Measurements from ENCODE around the gene GSG1L. TPM values are rescaled to one million over a fixed set of nuclear protein-coding genes. Genes with fewer than 3 reads are reported as not detected.

The GSG1L gene
- polyA plus RNA-seq, 3 donors: not detected

DNA sequence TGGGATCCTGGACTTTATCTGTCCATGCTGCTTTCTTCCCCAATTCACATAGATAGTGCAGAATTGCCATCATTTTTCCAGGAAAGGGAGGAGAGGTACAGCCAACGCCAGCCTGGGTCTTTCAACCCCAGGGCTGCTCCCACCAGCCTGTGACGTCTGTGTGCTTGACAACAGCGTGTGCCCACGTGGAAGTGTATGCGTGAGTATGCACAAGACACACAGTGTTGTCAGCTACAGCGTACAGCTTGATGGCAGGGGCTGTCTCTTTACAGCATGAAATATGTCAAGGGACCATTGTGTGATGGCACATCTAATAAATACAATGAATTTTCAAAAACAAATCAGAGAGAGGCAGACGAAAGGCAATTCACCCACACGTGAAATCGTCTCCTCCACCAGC, 62.3 kb downstream of the GSG1L start:
- Histone ChIP-seq H2AFZ (ENCODE audit: insufficient read depth, low read depth, low read length, poor library complexity, severe bottlenecking) (no peak overlapping the region), H4K20me1 (ENCODE audit: insufficient read depth, low read length) (no peaks in the 10 kb centered on the region), H3K27me3 (ENCODE audit: control insufficient read depth in 2 of 2, insufficient read depth in 2 of 2, low read length in 2 of 2) (no peaks in the 10 kb centered on the region), H3K9ac (ENCODE audit: insufficient read depth, low read length, poor library complexity, severe bottlenecking) (no peak overlapping the region), H3K4me2 (replicated peaks; ENCODE audit: extremely low read depth, low read length, poor library complexity, severe bottlenecking) (no peak overlapping the region), H3K9me3 (replicated peaks in 1 of 2; ENCODE audit: control insufficient read depth in 1 of 2, insufficient read depth in 1 of 2, low read length in 2 of 2) (no peaks in the 10 kb centered on the region), H3K4me1 (ENCODE audit: control insufficient read depth in 1 of 2, insufficient read depth in 2 of 2, low read length in 2 of 2) (no peaks in the 10 kb centered on the region), H3K79me2 (ENCODE audit: insufficient read depth, low read length) (no peaks in the 10 kb centered on the region), H3K4me3 (replicated peaks in 1 of 3; ENCODE audit: low read depth in 2 of 3, low read length in 3 of 3) (no peak overlapping the region), H3K36me3 (replicated peaks in 1 of 2; ENCODE audit: control insufficient read depth in 1 of 2, insufficient read depth in 2 of 2, low read length in 2 of 2) (no peaks in the 10 kb centered on the region), H3K27ac (ENCODE audit: low read depth in 1 of 2, low read length in 2 of 2) (no peak overlapping the region)
- Mint-ChIP-seq H3K4me3 (no peak overlapping the region), H3K36me3 (no peaks in the 10 kb centered on the region), H3K27ac (no peak overlapping the region), H3K27me3 (ENCODE audit: low read depth in 3 of 3) (peaks cover 0 to 3% (median 0%) of the 10 kb centered on the region in 3 donors), H3K9me3 (peaks cover 0 to 3% (median 0%) of the 10 kb centered on the region in 7 donors), H3K4me1 (no peaks in the 10 kb centered on the region)
- TF ChIP-seq, protein P1, sequence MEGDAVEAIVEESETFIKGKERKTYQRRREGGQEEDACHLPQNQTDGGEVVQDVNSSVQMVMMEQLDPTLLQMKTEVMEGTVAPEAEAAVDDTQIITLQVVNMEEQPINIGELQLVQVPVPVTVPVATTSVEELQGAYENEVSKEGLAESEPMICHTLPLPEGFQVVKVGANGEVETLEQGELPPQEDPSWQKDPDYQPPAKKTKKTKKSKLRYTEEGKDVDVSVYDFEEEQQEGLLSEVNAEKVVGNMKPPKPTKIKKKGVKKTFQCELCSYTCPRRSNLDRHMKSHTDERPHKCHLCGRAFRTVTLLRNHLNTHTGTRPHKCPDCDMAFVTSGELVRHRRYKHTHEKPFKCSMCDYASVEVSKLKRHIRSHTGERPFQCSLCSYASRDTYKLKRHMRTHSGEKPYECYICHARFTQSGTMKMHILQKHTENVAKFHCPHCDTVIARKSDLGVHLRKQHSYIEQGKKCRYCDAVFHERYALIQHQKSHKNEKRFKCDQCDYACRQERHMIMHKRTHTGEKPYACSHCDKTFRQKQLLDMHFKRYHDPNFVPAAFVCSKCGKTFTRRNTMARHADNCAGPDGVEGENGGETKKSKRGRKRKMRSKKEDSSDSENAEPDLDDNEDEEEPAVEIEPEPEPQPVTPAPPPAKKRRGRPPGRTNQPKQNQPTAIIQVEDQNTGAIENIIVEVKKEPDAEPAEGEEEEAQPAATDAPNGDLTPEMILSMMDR (IDR thresholded peaks at IDR 0.05): no peak
- 90% methylated on average over 3 of the region's 9 CpGs for WGBS (ENCODE audit: insufficient coverage)
- intact Hi-C loops (cut with micrococcal nuclease): no loop called here
- DNase-seq: no peak

DNA sequence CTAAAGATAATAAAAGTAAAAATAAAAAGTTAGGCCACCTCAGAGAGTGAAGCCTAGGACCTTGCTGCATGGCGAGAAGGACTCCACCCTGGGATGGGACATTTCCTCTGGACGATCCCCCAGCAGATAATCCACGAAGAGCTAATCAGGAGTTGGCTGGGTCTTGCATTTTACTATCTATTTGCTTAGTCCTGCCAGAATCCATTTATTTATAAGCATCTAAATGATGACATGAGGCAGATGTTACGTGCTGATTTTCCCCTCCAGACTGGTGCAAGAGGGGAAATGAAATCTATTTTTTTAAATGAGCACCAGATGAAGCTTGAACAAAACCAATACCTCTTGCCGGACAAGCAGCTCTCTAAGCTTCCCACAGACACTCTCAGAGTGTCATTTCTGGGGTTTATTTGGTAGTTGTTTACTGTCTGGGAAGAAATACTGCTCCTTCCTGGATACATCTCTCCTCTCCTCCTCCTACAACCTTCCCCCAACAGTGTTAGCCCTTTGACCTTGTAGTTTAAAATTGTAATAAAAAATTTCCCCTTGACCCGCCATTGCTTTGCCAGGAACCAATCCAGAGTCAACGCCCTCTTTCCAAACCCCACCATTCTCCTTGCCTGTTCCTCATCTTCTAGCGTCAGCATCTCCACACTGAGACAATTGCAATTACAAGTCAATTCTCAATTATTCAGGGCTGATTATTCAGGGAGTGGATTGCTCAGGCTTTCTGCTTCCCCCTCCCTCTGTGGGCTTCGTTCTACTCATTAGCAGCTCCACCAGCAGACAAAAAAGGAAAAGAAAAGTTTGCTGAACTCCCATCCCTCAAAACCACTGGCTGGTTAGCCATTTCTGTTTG, 63.0 kb downstream of the GSG1L start:
- Histone ChIP-seq H3K9me3 (replicated peaks in 1 of 2; ENCODE audit: control insufficient read depth in 1 of 2, insufficient read depth in 1 of 2, low read length in 2 of 2) (no peaks in the 10 kb centered on the region), H3K4me1 (ENCODE audit: control insufficient read depth in 1 of 2, insufficient read depth in 2 of 2, low read length in 2 of 2) (no peaks in the 10 kb centered on the region), H4K20me1 (ENCODE audit: insufficient read depth, low read length) (no peaks in the 10 kb centered on the region), H3K4me3 (replicated peaks in 1 of 3; ENCODE audit: low read depth in 2 of 3, low read length in 3 of 3) (no peak overlapping the region), H3K27me3 (ENCODE audit: control insufficient read depth in 2 of 2, insufficient read depth in 2 of 2, low read length in 2 of 2) (no peaks in the 10 kb centered on the region), H3K36me3 (replicated peaks in 1 of 2; ENCODE audit: control insufficient read depth in 1 of 2, insufficient read depth in 2 of 2, low read length in 2 of 2) (no peaks in the 10 kb centered on the region), H3K9ac (ENCODE audit: insufficient read depth, low read length, poor library complexity, severe bottlenecking) (no peak overlapping the region), H2AFZ (ENCODE audit: insufficient read depth, low read depth, low read length, poor library complexity, severe bottlenecking) (no peak overlapping the region), H3K4me2 (replicated peaks; ENCODE audit: extremely low read depth, low read length, poor library complexity, severe bottlenecking) (no peak overlapping the region), H3K79me2 (ENCODE audit: insufficient read depth, low read length) (no peaks in the 10 kb centered on the region), H3K27ac (ENCODE audit: low read depth in 1 of 2, low read length in 2 of 2) (no peak overlapping the region)
- intact Hi-C loops (cut with micrococcal nuclease): no loop called here
- Mint-ChIP-seq H3K9me3 (peaks cover 0 to 3% (median 0%) of the 10 kb centered on the region in 7 donors), H3K27me3 (ENCODE audit: low read depth in 3 of 3) (peaks cover 0 to 3% (median 0%) of the 10 kb centered on the region in 3 donors), H3K4me1 (no peaks in the 10 kb centered on the region), H3K4me3 (no peak overlapping the region), H3K27ac (no peak overlapping the region), H3K36me3 (no peaks in the 10 kb centered on the region)
- WGBS (ENCODE audit: insufficient coverage): 86% methylated on average over 4 of the region's 9 CpGs
- TF ChIP-seq, protein P1 (IDR thresholded peaks at IDR 0.05): no peak
- DNase-seq: no peak

Data from CD14-positive monocyte (primary cell).